ENCODE measurements around the gene FAF1. TPM values are rescaled to one million over a fixed set of nuclear protein-coding genes. Genes with fewer than 3 reads are reported as not detected.

FAF1 gene
- total and polyA plus RNA-seq, 8 donors, result 20.1 to 144 (median 27.4) TPM

- Histone ChIP-seq H3K36me3 (no peaks in the 10 kb centered on the region), H3K4me3 (no peak overlapping the region), H3K27me3 (no peaks in the 10 kb centered on the region), H3K27ac (no peak overlapping the region), H3K4me1 (peaks cover 0 to 17% (median 3%) of the 10 kb centered on the region in 4 donors), H3K9me3 (no peaks in the 10 kb centered on the region)
- intact Hi-C loops (cut with DNase I; ENCODE audit: low total_unique reads), result no loop called here
- whole genome bisulfite sequencing, 5 donors, result 87 to 94% (median 92%) methylated on average over 2 of the region's 2 CpGs
- TF ChIP-seq POLR2AphosphoS5 (IDR thresholded peaks at IDR 0.05) (no peak), EP300 (IDR thresholded peaks at IDR 0.05) (no peak), POLR2A (IDR thresholded peaks at IDR 0.05) (no peak), CTCF (IDR thresholded peaks at IDR 0.05) (no peak)
- no peak for DNase-seq
Observed at GRCh38 chr1:50820545-50820944, 139.5 kb downstream of the FAF1 start.

- H3K27me3 ChIP-seq, result no peaks in the 10 kb centered on the region
- intact Hi-C loops (cut with DNase I; ENCODE audit: low total_unique reads), result no loop called here
- peaks cover 0 to 13% (median 2%) of the 10 kb centered on the region in 4 donors for H3K9me3 ChIP-seq
- no peak overlapping the region for H3K4me3 ChIP-seq
- no peak overlapping the region for H3K27ac ChIP-seq
- H3K4me1 ChIP-seq, result no peaks in the 10 kb centered on the region
- TF ChIP-seq POLR2AphosphoS5 (IDR thresholded peaks at IDR 0.05), result no peak
- 84 to 93% (median 90%) methylated on average over 4 of the region's 4 CpGs for WGBS, 5 donors
- no peak for DNase-seq
- H3K36me3 ChIP-seq, result no peaks in the 10 kb centered on the region
Observed at GRCh38 chr1:50812346-50812745, 147.7 kb downstream of the FAF1 start.

- no peak for DNase-seq
- no peaks in the 10 kb centered on the region for H3K36me3 ChIP-seq
- intact Hi-C loops (cut with DNase I; ENCODE audit: low total_unique reads), result no loop called here
- H3K27me3 ChIP-seq, result no peaks in the 10 kb centered on the region
- H3K4me3 ChIP-seq, result no peak overlapping the region
- TF ChIP-seq EP300 (IDR thresholded peaks at IDR 0.05) (no peak), CTCF (IDR thresholded peaks at IDR 0.05) (no peak), POLR2A (IDR thresholded peaks at IDR 0.05) (no peak), POLR2AphosphoS5 (IDR thresholded peaks at IDR 0.05) (no peak)
- H3K27ac ChIP-seq, result no peak overlapping the region
- H3K4me1 ChIP-seq, result no peaks in the 10 kb centered on the region
- WGBS, 5 donors, result 94 to 100% (median 95%) methylated on average over 3 of the region's 3 CpGs
- H3K9me3 ChIP-seq, result peaks cover 0 to 16% (median 4%) of the 10 kb centered on the region in 4 donors
Observed at GRCh38 chr1:50808296-50808695, 151.8 kb downstream of the FAF1 start.

GRCh38 chr1:50796272-50796671, 163.8 kb downstream of the FAF1 start:
- WGBS, 5 donors, result 48 to 83% (median 62%) methylated on average over 2 of the region's 2 CpGs
- intact Hi-C loops (cut with DNase I; ENCODE audit: low total_unique reads), result loop anchor here (10.0 kb wide), 1 partner anchor 389 kb away; no protein-coding TSS in a partner anchor
- DNase-seq, result no peak
- H3K36me3 ChIP-seq, result no peaks in the 10 kb centered on the region
- no peak overlapping the region for H3K4me3 ChIP-seq
- H3K27me3 ChIP-seq, result no peaks in the 10 kb centered on the region
- no peak overlapping the region for H3K27ac ChIP-seq
- no peaks in the 10 kb centered on the region for H3K9me3 ChIP-seq
- H3K4me1 ChIP-seq, result peaks cover 0 to 5% (median 0%) of the 10 kb centered on the region in 4 donors
- no peak for TF ChIP-seq CTCF (IDR thresholded peaks at IDR 0.05)
- no peak for TF ChIP-seq EP300 (IDR thresholded peaks at IDR 0.05)
- TF ChIP-seq POLR2A (IDR thresholded peaks at IDR 0.05), result no peak
- TF ChIP-seq POLR2AphosphoS5 (IDR thresholded peaks at IDR 0.05), result no peak

GRCh38 chr1:50793521-50793920, 166.5 kb downstream of the FAF1 start:
- WGBS, 5 donors, result 93 to 98% (median 97%) methylated on average over 6 of the region's 6 CpGs
- Histone ChIP-seq H3K4me1 (no peaks in the 10 kb centered on the region), H3K4me3 (no peak overlapping the region), H3K36me3 (no peaks in the 10 kb centered on the region), H3K9me3 (no peaks in the 10 kb centered on the region), H3K27ac (no peak overlapping the region), H3K27me3 (no peaks in the 10 kb centered on the region)
- no peak for DNase-seq
- intact Hi-C loops (cut with DNase I; ENCODE audit: low total_unique reads), result loop anchor here (10.0 kb wide), 1 partner anchor 391 kb away; no protein-coding TSS in a partner anchor
- TF ChIP-seq EP300 (IDR thresholded peaks at IDR 0.05) (no peak), POLR2A (IDR thresholded peaks at IDR 0.05) (no peak), CTCF (IDR thresholded peaks at IDR 0.05) (no peak), POLR2AphosphoS5 (IDR thresholded peaks at IDR 0.05) (no peak)
